ENCODE measurements around the gene WSB1. TPM values are rescaled to one million over a fixed set of nuclear protein-coding genes. Genes with fewer than 3 reads are reported as not detected.

Gene WSB1
- total and polyA plus RNA-seq, 2 experiments from 2014 or later: 101 to 108 TPM

DNA sequence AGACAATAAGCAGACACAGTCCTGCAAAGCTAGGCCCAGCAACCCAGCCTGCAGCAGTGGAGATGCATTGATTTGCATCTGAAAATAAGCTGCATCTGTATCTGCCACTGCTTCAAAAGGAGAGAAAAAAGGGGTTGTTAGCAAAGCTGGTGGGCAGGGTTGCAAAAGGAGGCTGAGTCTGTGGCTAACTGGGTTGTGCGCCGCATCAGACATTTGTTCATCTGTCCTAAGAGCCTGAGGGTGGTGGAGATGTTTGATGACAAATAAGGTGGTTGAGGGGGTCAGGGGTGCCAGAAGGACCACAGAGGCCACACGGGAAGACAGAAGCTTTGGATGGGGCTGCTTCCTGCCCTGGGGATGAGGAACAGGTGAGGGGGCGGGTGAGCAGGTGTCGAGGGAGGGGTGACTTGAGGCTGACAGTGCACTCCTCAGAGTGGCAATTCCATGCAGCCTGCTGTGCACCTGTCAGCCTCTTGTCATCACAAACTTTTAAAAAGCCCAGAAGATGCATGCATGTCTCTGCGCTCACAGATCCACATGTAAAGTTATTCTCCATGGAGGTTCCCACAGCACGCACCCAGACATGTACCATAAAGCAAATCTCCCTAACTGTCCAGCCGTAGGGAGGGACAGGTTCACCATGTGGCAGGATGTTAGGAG lies 35.4 kb downstream of the WSB1 start:
- no peak overlapping the region for H3K4me2 ChIP-seq
- Mint-ChIP-seq H3K4me1 (peaks cover 34% of the 10 kb centered on the region), H3K27ac (no peak overlapping the region; the same call in 1 of the 2 replicates), H3K9me3 (no peaks in the 10 kb centered on the region; the same call in 2 of the 3 replicates), H3K4me3 (no peak overlapping the region), H3K27me3 (ENCODE audit: insufficient read depth, low read depth, poor library complexity) (peaks cover 5% of the 10 kb centered on the region), H3K36me3 (ENCODE audit: low read depth) (no peaks in the 10 kb centered on the region; the same call in 2 of the 3 replicates)
- H3K36me3 ChIP-seq (ENCODE audit: insufficient read depth): no peaks in the 10 kb centered on the region
- H2AFZ ChIP-seq: peak overlapping the region; percentile 66; the same call in 1 of the 2 replicates
- no peak overlapping the region for H3K27ac ChIP-seq (ENCODE audit: low read depth)
- H3K4me1 ChIP-seq (ENCODE audit: insufficient read depth): peaks cover 22% of the 10 kb centered on the region
- DNase-seq (ENCODE audit: low spot score): no peak
- H3K4me3 ChIP-seq: no peak overlapping the region
- no peaks in the 10 kb centered on the region for H3K9me2 ChIP-seq (ENCODE audit: insufficient read depth)
- TF ChIP-seq NANOG (IDR thresholded peaks at IDR 0.05; ENCODE audit: borderline replicate concordance): no peak
- TF ChIP-seq EZH2phosphoT487 (IDR thresholded peaks at IDR 0.05; ENCODE audit: unreplicated experiment): no peak
- no peak for TF ChIP-seq CTCF (conservative IDR thresholded peaks at IDR 0.05; ENCODE audit: low read depth in 2 of 2)
- TF ChIP-seq, protein P1, sequence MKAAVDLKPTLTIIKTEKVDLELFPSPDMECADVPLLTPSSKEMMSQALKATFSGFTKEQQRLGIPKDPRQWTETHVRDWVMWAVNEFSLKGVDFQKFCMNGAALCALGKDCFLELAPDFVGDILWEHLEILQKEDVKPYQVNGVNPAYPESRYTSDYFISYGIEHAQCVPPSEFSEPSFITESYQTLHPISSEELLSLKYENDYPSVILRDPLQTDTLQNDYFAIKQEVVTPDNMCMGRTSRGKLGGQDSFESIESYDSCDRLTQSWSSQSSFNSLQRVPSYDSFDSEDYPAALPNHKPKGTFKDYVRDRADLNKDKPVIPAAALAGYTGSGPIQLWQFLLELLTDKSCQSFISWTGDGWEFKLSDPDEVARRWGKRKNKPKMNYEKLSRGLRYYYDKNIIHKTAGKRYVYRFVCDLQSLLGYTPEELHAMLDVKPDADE (IDR thresholded peaks at IDR 0.05): no peak
- no peak for TF ChIP-seq POLR2AphosphoS5 (IDR thresholded peaks at IDR 0.05; ENCODE audit: low read depth)
- no peak for TF ChIP-seq CREB1 (CRISPR knock-in tag; IDR thresholded peaks at IDR 0.05; ENCODE audit: low read depth)
- H3F3A ChIP-seq (replicated peaks; ENCODE audit: low read depth): 0 out of 2 replicates have a peak, but pooled peaks cover 3% of the 10 kb centered on the region
- H3K27me3 ChIP-seq (ENCODE audit: insufficient read depth): no peaks in the 10 kb centered on the region
- H3K79me2 ChIP-seq (replicated peaks; ENCODE audit: insufficient read depth): no peaks in the 10 kb centered on the region
- ATAC-seq: no peak
- H4K20me1 ChIP-seq (replicated peaks; ENCODE audit: insufficient read depth): no peaks in the 10 kb centered on the region

DNA sequence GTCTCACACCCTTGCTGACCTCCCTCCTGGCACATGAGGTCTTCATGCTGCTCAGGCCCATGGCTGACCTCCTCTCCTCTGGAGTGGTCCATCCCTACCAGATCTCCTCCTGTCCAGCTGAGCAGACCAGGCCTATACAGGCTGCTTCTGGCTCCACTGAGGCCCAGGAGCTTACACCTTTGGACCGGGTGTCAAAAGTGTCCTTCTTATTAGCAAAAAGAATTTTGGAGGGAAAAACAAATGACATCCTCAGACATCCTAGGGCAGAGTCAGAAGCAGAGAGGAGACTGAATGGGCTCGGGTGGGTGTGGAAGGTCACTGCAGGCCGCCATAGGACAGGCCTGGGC lies 38.1 kb downstream of the WSB1 start:
- Mint-ChIP-seq H3K27me3 (ENCODE audit: insufficient read depth, low read depth, poor library complexity) (peaks cover 9% of the 10 kb centered on the region), H3K27ac (no peak overlapping the region), H3K4me1 (peaks cover 40% of the 10 kb centered on the region), H3K4me3 (peak overlapping the region; percentile 67; the same call in 2 of the 3 replicates), H3K9me3 (no peaks in the 10 kb centered on the region; the same call in 2 of the 3 replicates), H3K36me3 (ENCODE audit: low read depth) (no peaks in the 10 kb centered on the region; the same call in 2 of the 3 replicates)
- ATAC-seq: no peak
- Histone ChIP-seq H3K4me3 (peak overlapping the region; percentile 52; the same call in 1 of the 2 replicates), H3K9me2 (ENCODE audit: insufficient read depth) (no peaks in the 10 kb centered on the region), H3K27me3 (ENCODE audit: insufficient read depth) (no peaks in the 10 kb centered on the region), H2AFZ (peak overlapping the region; percentile 96), H4K20me1 (replicated peaks; ENCODE audit: insufficient read depth) (no peaks in the 10 kb centered on the region), H3K4me2 (peak overlapping the region; percentile 68), H3K4me1 (ENCODE audit: insufficient read depth) (peaks cover 22% of the 10 kb centered on the region), H3K27ac (ENCODE audit: low read depth) (no peak overlapping the region), H3K36me3 (ENCODE audit: insufficient read depth) (no peaks in the 10 kb centered on the region), H3F3A (replicated peaks; ENCODE audit: low read depth) (0 out of 2 replicates have a peak, but pooled peaks cover 3% of the 10 kb centered on the region), H3K79me2 (replicated peaks; ENCODE audit: insufficient read depth) (no peaks in the 10 kb centered on the region)
- no peak for DNase-seq (ENCODE audit: low spot score)
- no peak for TF ChIP-seq REST (IDR thresholded peaks at IDR 0.05; ENCODE audit: unreplicated experiment)
- no peak for TF ChIP-seq ZNF331 (CRISPR knock-in tag; IDR thresholded peaks at IDR 0.05; ENCODE audit: low read depth)
- no peak for TF ChIP-seq JUNB (IDR thresholded peaks at IDR 0.05; ENCODE audit: unreplicated experiment)

Measured in GM23338 (cell line).